Stimulated activated CD4-positive, alpha-beta T cell treated with anti-CD3 and anti-CD28 coated beads, Interleukin-4, amount 100 ng/mL, for 24 hours (primary cell): ENCODE data around the gene FGR.

Experiments
- DNase-seq: peaks from one replicate; pipeline ENCODE4 v3.0.0-alpha.2; 2020

FGR gene

GRCh38 chr1:27583479-27583878, 51.5 kb downstream of the FGR start:
- no peak for DNase-seq

- DNase-seq, result no peak
Observed at GRCh38 chr1:27581823-27582243, 53.2 kb downstream of the FGR start.

- no peak for DNase-seq
Observed at GRCh38 chr1:27577504-27578188, 57.3 kb downstream of the FGR start.

GRCh38 chr1:27576806-27577227, 58.2 kb downstream of the FGR start:
- no peak for DNase-seq

- DNase-seq, result no peak
Observed at GRCh38 chr1:27575840-27576331, 59.1 kb downstream of the FGR start.

GRCh38 chr1:27574871-27575831, 59.8 kb downstream of the FGR start:
- DNase-seq, result no peak

- DNase-seq, result no peak
Observed at GRCh38 chr1:27574001-27574781, 60.8 kb downstream of the FGR start.

- DNase-seq, result no peak
Observed at GRCh38 chr1:27572679-27573426, 62.1 kb downstream of the FGR start.

- no peak for DNase-seq
Observed at GRCh38 chr1:27572019-27572678, 62.8 kb downstream of the FGR start.

GRCh38 chr1:27571439-27572018, 63.5 kb downstream of the FGR start:
- DNase-seq, result no peak

- no peak for DNase-seq
Observed at GRCh38 chr1:27570784-27571183, 64.2 kb downstream of the FGR start.

- DNase-seq, result no peak
Observed at GRCh38 chr1:27570356-27570755, 64.6 kb downstream of the FGR start.

- DNase-seq, result no peak
Observed at GRCh38 chr1:27569506-27570291, 65.3 kb downstream of the FGR start.

- DNase-seq, result no peak
Observed at GRCh38 chr1:27569088-27569460, 65.9 kb downstream of the FGR start.

GRCh38 chr1:27568300-27569087, 66.5 kb downstream of the FGR start:
- peak; percentile 90 for DNase-seq

- DNase-seq, result no peak
Observed at GRCh38 chr1:27567971-27568299, 67.0 kb downstream of the FGR start.

- DNase-seq, result no peak
Observed at GRCh38 chr1:27567146-27567526, 67.8 kb downstream of the FGR start.

- no peak for DNase-seq
Observed at GRCh38 chr1:27566462-27567145, 68.4 kb downstream of the FGR start.
